ENCODE data around the gene R3HDM2. TPM values are rescaled to one million over a fixed set of nuclear protein-coding genes. Genes with fewer than 3 reads are reported as not detected.

R3HDM2 gene
- total and polyA plus RNA-seq, 4 experiments from 2014 or later: 3.9 to 132 (median 71.5) TPM

DNA sequence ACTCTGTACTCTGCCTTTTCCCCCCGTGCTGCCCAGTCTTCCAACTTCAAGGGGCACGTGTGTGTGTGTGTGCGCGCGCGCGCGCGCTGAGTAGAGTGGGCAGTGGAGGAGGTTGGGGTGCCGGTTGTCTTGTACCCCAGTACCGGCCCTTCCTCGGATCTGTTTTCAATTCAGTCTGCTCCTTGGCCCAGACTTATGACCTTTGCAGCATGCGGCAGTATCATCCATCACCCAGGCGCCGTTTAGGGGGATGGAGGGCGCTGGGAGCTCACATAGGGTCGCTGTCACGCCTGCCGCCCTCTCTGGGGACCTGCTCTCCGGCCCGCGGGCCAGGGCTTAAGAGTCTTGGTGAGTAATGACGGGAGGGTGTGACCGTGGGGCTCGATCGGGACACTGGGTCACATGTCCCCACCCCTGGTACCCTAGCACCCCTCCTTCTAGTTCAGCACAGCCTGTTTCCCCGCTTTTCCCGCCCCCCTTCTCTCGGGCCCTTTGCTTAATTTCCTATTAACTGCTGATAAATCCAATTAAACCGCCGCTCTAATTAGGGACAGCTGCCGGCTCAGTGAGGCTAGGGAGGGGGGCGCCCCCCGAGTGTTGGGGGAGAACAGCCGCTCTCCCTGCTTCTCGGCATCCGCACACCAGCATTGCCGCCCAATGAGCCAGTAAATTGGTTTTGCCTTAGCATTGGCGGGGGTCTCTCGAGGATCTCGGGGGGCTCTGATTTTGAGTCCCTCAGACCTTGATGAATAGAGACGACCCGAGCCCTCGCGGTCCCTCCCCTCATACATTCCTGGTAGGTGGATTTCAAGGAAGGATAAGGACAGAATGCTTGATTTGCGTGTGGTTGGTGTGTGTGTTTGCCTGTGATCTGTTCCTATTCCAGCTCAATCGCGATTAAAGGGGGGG is 189.2 kb downstream of the R3HDM2 start:
- ChIA-PET CTCF (ENCODE audit: partially characterized antibody) (interaction anchor here (1.0 to 12.9 kb wide), 10 partner anchors 11 to 212 kb away, joined by 3 to 415 read pairs (median 4); partner anchors contain the start of genes NXPH4, SHMT2 and STAC3), POLR2A (ENCODE audit: partially characterized antibody) (interaction anchor here (1.0 to 7.7 kb wide), 5 partner anchors 11 to 148 kb away, joined by 3 to 86 read pairs (median 55); partner anchors contain the start of genes NXPH4, SHMT2 and STAT6)
- Histone ChIP-seq H3K9me3 (ENCODE audit: control insufficient read depth in 1 of 2, low read length in 2 of 2) (no peaks in the 10 kb centered on the region), H3K4me3 (ENCODE audit: low read length in 2 of 2) (no peak overlapping the region), H3K36me3 (ENCODE audit: insufficient read depth, low read length) (no peaks in the 10 kb centered on the region), H3K27ac (ENCODE audit: low read depth, low read length) (no peak overlapping the region), H3K27me3 (ENCODE audit: insufficient read depth, low read length) (peaks cover 43% of the 10 kb centered on the region), H3K4me1 (ENCODE audit: insufficient read depth, low read length) (peaks cover 72% of the 10 kb centered on the region)
- H3K4me1 Mint-ChIP-seq: peaks cover 37 to 77% (median 54%) of the 10 kb centered on the region in 4 donors
- peaks cover 32 to 52% of the 10 kb centered on the region in 2 donors for H3K27me3 Mint-ChIP-seq
- DNase-seq: no peak
- peak overlapping the region; percentile 25 to 98 (median 68) for H3K4me3 Mint-ChIP-seq
- no peaks in the 10 kb centered on the region for H3K9me3 Mint-ChIP-seq
- peaks cover 1 to 11% of the 10 kb centered on the region in 2 donors for H3K36me3 Mint-ChIP-seq
- peak overlapping the region in 3 of 7 donors; percentile 15 to 85 (median 46) for H3K27ac Mint-ChIP-seq
- intact Hi-C loops (cut with micrococcal nuclease): loop anchor here (1.0 to 5.0 kb wide), 2 partner anchors 117 to 174 kb away; no protein-coding TSS in a partner anchor

DNA sequence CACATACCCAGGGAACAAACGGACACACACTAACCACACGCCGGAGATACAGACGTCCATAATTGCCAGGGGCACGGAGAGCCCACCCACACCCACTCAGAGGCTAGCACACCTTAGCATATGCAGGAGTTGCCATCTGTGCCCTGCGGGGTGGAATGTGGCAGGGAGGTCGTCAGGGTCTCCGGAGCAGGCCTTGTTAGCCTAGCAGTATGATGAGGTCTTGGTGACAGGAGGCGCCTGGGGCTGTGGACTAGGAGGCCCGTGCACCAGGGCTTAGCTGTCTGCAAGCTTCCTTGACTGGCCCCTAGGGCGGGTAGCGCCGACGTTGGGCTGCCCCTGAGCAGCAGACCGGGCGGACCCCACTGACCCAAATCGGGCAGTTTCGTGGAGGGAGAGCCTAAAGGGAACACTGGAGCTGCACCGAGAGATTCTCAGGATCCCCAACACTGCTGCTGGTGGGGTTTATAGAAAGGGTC is 189.9 kb downstream of the R3HDM2 start:
- ChIA-PET CTCF (ENCODE audit: partially characterized antibody) (interaction anchor here (1.6 to 12.9 kb wide), 5 partner anchors 12 to 111 kb away, joined by 3 to 415 read pairs (median 34); partner anchors contain the start of genes NXPH4, SHMT2 and STAC3), POLR2A (ENCODE audit: partially characterized antibody) (interaction anchor here (1.0 to 7.7 kb wide), 5 partner anchors 10 to 147 kb away, joined by 3 to 86 read pairs (median 55); partner anchors contain the start of genes NXPH4, SHMT2 and STAT6)
- H3K9me3 ChIP-seq (ENCODE audit: control insufficient read depth in 1 of 2, low read length in 2 of 2): no peaks in the 10 kb centered on the region
- H3K27me3 Mint-ChIP-seq: peaks cover 32 to 52% of the 10 kb centered on the region in 2 donors
- H3K4me1 ChIP-seq (ENCODE audit: insufficient read depth, low read length): peaks cover 79% of the 10 kb centered on the region
- H3K36me3 ChIP-seq (ENCODE audit: insufficient read depth, low read length): no peaks in the 10 kb centered on the region
- intact Hi-C loops (cut with micrococcal nuclease): loop anchor here (1.0 to 5.0 kb wide), 2 partner anchors 117 to 174 kb away; no protein-coding TSS in a partner anchor
- peak overlapping the region in 6 of 7 donors; percentile 58 to 93 (median 88) for H3K27ac Mint-ChIP-seq
- peak overlapping the region; percentile 90 to 98 (median 94) for H3K4me3 Mint-ChIP-seq
- DNase-seq: no peak
- peaks cover 0 to 11% of the 10 kb centered on the region in 2 donors for H3K36me3 Mint-ChIP-seq
- peaks cover 43% of the 10 kb centered on the region for H3K27me3 ChIP-seq (ENCODE audit: insufficient read depth, low read length)
- peaks cover 37 to 84% (median 59%) of the 10 kb centered on the region in 4 donors for H3K4me1 Mint-ChIP-seq
- H3K27ac ChIP-seq (ENCODE audit: low read depth, low read length): no peak overlapping the region
- peak overlapping the region; percentile 18 to 79 for H3K4me3 ChIP-seq (ENCODE audit: low read length in 2 of 2)
- no peaks in the 10 kb centered on the region for H3K9me3 Mint-ChIP-seq

DNA sequence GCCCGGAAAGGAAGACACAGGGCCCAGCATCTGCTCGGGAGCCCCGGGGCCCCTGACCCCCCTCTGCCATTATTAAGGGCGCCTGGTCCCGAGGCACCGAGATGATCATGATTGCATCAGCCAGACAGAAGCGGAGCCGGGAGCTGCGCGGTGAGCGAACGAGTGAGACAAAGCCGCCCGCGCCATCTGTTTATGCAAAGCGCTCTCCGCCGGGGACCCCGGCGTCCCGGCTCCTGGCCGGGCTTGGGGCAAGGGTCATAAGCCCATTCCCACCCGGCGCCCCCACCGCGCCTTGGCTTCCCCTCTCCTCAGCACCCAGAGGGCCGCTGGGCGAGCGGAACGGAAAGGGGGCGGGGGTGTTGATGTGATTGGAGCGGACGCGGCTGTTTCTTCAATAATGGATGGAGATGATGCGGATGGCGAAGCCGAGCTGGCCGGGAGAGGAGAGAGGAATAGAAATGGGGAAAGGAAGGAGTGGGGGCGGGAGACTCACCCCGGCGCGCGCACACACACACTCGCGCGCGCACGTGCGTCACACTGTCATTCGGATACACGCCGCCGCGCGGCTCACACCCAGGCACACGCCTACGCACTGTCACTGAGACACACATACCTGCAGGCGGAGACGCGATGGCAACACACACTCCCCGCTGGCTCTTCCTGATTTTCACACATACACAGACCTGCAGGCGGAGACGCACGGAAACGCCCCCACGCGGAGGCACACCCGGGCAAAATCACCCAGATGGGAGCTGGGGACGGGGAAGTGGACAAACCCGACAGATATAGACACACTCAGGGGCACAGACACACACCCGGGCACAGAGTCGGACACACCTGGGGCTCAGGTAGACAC is 190.5 kb downstream of the R3HDM2 start:
- Mint-ChIP-seq H3K4me3 (peak overlapping the region; percentile 90 to 98 (median 94)), H3K9me3 (no peaks in the 10 kb centered on the region), H3K27ac (peak overlapping the region; percentile 58 to 93 (median 85)), H3K36me3 (peaks cover 0 to 13% of the 10 kb centered on the region in 2 donors), H3K4me1 (peaks cover 37 to 84% (median 59%) of the 10 kb centered on the region in 4 donors), H3K27me3 (peaks cover 32 to 52% of the 10 kb centered on the region in 2 donors)
- ChIA-PET CTCF (ENCODE audit: partially characterized antibody) (interaction anchor here (1.3 to 12.9 kb wide), 6 partner anchors 11 to 111 kb away, joined by 3 to 415 read pairs (median 20); partner anchors contain the start of genes NXPH4, SHMT2 and STAC3), POLR2A (ENCODE audit: partially characterized antibody) (interaction anchor here (1.0 to 7.7 kb wide), 5 partner anchors 10 to 147 kb away, joined by 3 to 86 read pairs (median 55); partner anchors contain the start of genes NXPH4, SHMT2 and STAT6)
- peak; percentile 71 to 86 (median 75) for DNase-seq
- peak overlapping the region; percentile 16 for H3K27ac ChIP-seq (ENCODE audit: low read depth, low read length)
- intact Hi-C loops (cut with micrococcal nuclease): loop anchor here (5.0 kb wide), 1 partner anchor 173 kb away; no protein-coding TSS in a partner anchor
- H3K27me3 ChIP-seq (ENCODE audit: insufficient read depth, low read length): peaks cover 43% of the 10 kb centered on the region
- H3K4me3 ChIP-seq (ENCODE audit: low read length in 2 of 2): peak overlapping the region; percentile 18 to 79
- H3K36me3 ChIP-seq (ENCODE audit: insufficient read depth, low read length): no peaks in the 10 kb centered on the region
- no peaks in the 10 kb centered on the region for H3K9me3 ChIP-seq (ENCODE audit: control insufficient read depth in 1 of 2, low read length in 2 of 2)
- H3K4me1 ChIP-seq (ENCODE audit: insufficient read depth, low read length): peaks cover 82% of the 10 kb centered on the region

DNA sequence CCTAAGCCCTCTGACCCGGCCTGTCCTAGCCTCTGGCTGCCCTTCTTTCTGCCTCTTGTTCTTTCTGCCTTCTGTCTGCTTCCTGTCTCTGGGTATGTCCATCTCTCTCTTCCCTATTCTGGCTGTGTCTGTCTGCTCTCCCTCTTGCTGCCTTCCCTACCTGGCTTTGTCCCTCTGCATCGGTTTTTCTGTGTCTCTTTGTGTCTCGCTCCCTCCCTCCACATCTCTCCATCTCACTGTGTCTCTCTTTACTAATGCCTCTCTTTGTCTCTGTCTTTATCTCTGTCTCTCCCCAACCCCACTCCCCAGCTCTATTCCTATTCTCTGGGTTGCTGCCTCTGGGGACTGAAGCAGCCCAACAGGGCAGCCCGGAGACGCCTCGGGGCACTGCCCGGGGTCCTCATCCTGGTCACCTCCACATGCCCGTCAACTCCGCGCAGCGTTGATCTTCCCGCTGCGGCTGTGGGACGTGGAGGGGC is 191.2 kb downstream of the R3HDM2 start:
- Histone ChIP-seq H3K27ac (ENCODE audit: low read depth, low read length) (no peak overlapping the region), H3K9me3 (ENCODE audit: control insufficient read depth in 1 of 2, low read length in 2 of 2) (no peaks in the 10 kb centered on the region), H3K36me3 (ENCODE audit: insufficient read depth, low read length) (no peaks in the 10 kb centered on the region), H3K27me3 (ENCODE audit: insufficient read depth, low read length) (peaks cover 43% of the 10 kb centered on the region), H3K4me1 (ENCODE audit: insufficient read depth, low read length) (peaks cover 86% of the 10 kb centered on the region), H3K4me3 (ENCODE audit: low read length in 2 of 2) (peak overlapping the region; percentile 18 to 79)
- Mint-ChIP-seq H3K27me3 (peaks cover 32 to 52% of the 10 kb centered on the region in 2 donors), H3K27ac (peak overlapping the region in 5 of 7 donors; percentile 39 to 86 (median 75)), H3K9me3 (no peaks in the 10 kb centered on the region), H3K4me3 (peak overlapping the region; percentile 90 to 98 (median 94)), H3K36me3 (peaks cover 2 to 15% of the 10 kb centered on the region in 2 donors), H3K4me1 (peaks cover 37 to 85% (median 59%) of the 10 kb centered on the region in 4 donors)
- ChIA-PET POLR2A (ENCODE audit: partially characterized antibody) (interaction anchor here (1.8 to 7.7 kb wide), 4 partner anchors 9 to 128 kb away, joined by 4 to 86 read pairs (median 59); partner anchors contain the start of genes NXPH4, SHMT2 and STAT6), CTCF (ENCODE audit: partially characterized antibody) (interaction anchor here (0.9 to 12.9 kb wide), 10 partner anchors 9 to 212 kb away, joined by 3 to 415 read pairs (median 4); partner anchors contain the start of genes LRP1, NXPH4, SHMT2 and STAC3)
- DNase-seq: no peak
- intact Hi-C loops (cut with micrococcal nuclease): loop anchor here (1.0 to 10.0 kb wide), 6 partner anchors 10 to 605 kb away; partner anchors contain the start of genes BAZ2A, PRIM1 and SHMT2

DNA sequence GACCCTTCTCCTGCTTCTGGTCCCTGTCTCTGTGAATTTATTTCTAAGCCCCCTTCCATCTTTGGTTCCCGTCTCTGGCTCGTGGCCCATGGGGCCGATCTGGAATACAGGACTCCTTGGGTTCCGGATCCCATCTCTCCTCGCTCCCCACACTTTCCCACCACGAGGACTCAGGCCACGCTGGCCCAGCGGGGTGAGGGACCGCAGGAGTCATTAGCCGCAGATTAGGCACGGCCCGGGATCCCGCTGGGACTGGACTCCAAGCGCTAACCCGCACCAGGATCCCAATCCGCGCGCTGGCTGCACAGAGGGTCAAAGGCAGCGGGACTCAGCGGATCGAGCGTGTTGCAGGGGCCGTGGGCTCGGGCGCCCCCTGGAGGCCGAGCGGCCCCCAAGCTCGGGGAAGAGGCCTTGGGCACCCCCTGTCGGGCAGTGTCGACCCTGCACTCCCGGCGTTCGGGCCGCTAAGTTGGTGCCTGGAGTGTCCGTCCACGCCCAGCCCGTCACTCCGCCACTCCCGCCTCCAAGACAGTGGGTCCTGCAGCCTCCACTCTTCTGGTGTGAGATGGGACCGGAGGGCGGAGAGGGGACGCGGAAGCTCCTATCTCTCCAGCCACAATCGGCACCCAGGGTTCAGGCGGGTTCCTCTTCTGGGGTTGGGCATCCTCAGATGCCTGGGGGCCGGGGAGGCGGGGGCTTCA is 191.8 kb downstream of the R3HDM2 start:
- intact Hi-C loops (cut with micrococcal nuclease): loop anchor here (1.0 to 10.0 kb wide), 5 partner anchors 10 to 604 kb away; partner anchors contain the start of genes BAZ2A, PRIM1 and SHMT2
- H3K4me1 Mint-ChIP-seq: peaks cover 41 to 88% (median 60%) of the 10 kb centered on the region in 4 donors
- CTCF ChIA-PET (ENCODE audit: partially characterized antibody): interaction anchor here (0.9 to 12.9 kb wide), 10 partner anchors 9 to 212 kb away, joined by 3 to 415 read pairs (median 4); partner anchors contain the start of genes LRP1, NXPH4, SHMT2 and STAC3
- H3K9me3 ChIP-seq (ENCODE audit: control insufficient read depth in 1 of 2, low read length in 2 of 2): no peaks in the 10 kb centered on the region
- H3K27me3 Mint-ChIP-seq: peaks cover 32 to 52% of the 10 kb centered on the region in 2 donors
- peak; percentile 80 to 87 (median 82) for DNase-seq
- no peaks in the 10 kb centered on the region for H3K9me3 Mint-ChIP-seq
- H3K4me3 ChIP-seq (ENCODE audit: low read length in 2 of 2): peak overlapping the region; percentile 42 to 79
- POLR2A ChIA-PET (ENCODE audit: partially characterized antibody): interaction anchor here (6.0 to 7.7 kb wide), 3 partner anchors 8 to 23 kb away, joined by 55 to 86 read pairs (median 63); partner anchors contain the start of genes NXPH4 and SHMT2
- H3K27ac Mint-ChIP-seq: peak overlapping the region in 6 of 7 donors; percentile 7 to 85 (median 62)
- H3K4me1 ChIP-seq (ENCODE audit: insufficient read depth, low read length): peaks cover 87% of the 10 kb centered on the region
- no peak overlapping the region for H3K27ac ChIP-seq (ENCODE audit: low read depth, low read length)
- H3K4me3 Mint-ChIP-seq: peak overlapping the region; percentile 90 to 98 (median 94)
- H3K36me3 Mint-ChIP-seq: peaks cover 8 to 21% of the 10 kb centered on the region in 2 donors
- peaks cover 43% of the 10 kb centered on the region for H3K27me3 ChIP-seq (ENCODE audit: insufficient read depth, low read length)
- H3K36me3 ChIP-seq (ENCODE audit: insufficient read depth, low read length): peaks cover 3% of the 10 kb centered on the region
